Erythroblast (primary cell): ENCODE measurements around the gene FRRS1.

Experiments used
- GATA1 ChIP-seq: IDR thresholded peaks from 2 replicates; pipeline ENCODE4 v1.6.1; 2011; ENCODE audit warnings: low read depth, mild to moderate bottlenecking, control low read depth, low read length, moderate library complexity
- POLR2A ChIP-seq: IDR thresholded peaks from 2 replicates; pipeline ENCODE4 v1.6.1; 2011; ENCODE audit warnings: mild to moderate bottlenecking, low read length

- TF ChIP-seq POLR2A (no peak), GATA1 (no peak)
Measured at GRCh38 chr1:99697580-99697979, 68.9 kb downstream of the FRRS1 start.
